Esophagus (tissue), 2 donors: ENCODE measurements around the gene WDR62. TPM values are rescaled to one million over a fixed set of nuclear protein-coding genes. Genes with fewer than 3 reads are reported as not detected.
A peak's percentile ranks its signal among the peaks of the same experiment; 100 is the strongest.

Experiments used
- H3K27ac ChIP-seq, 2 donors: one replicate each; pipeline ENCODE4 v1.5.1; 2013; ENCODE audit warnings: low read depth in 2 of 2, mild to moderate bottlenecking in 2 of 2, inconsistent platforms in 1 of 2, low read length in 1 of 2, moderate library complexity in 1 of 2
- H3K27me3 ChIP-seq, 2 donors: one replicate each; pipeline ENCODE4 v1.6.1; 2013; ENCODE audit warnings: low read length in 2 of 2, control low read depth in 1 of 2, mild to moderate bottlenecking in 1 of 2; ENCODE audit not compliant: insufficient read depth in 2 of 2, control insufficient read depth in 1 of 2
- H3K36me3 ChIP-seq, 2 donors: one replicate each; pipeline ENCODE4 v1.6.1; 2013; ENCODE audit warnings: low read length in 1 of 2; ENCODE audit not compliant: control insufficient read depth in 2 of 2, insufficient read depth in 2 of 2
- H3K4me1 ChIP-seq, 2 donors: one replicate each; pipeline ENCODE4 v1.6.1; 2013; ENCODE audit warnings: low read length in 1 of 2; ENCODE audit not compliant: control insufficient read depth in 2 of 2, insufficient read depth in 2 of 2
- H3K4me3 ChIP-seq, 2 donors: one replicate each; pipeline ENCODE4 v1.5.1; 2013; ENCODE audit warnings: low read length in 2 of 2, mild to moderate bottlenecking in 2 of 2, low read depth in 1 of 2, moderate library complexity in 1 of 2
- H3K9me3 ChIP-seq, 2 donors: one replicate each; pipeline ENCODE4 v1.6.1; 2013; ENCODE audit warnings: mild to moderate bottlenecking in 2 of 2, low read depth in 1 of 2, low read length in 1 of 2, moderate library complexity in 1 of 2; ENCODE audit not compliant: control insufficient read depth in 2 of 2, insufficient read depth in 1 of 2
- WGBS, 2 donors: extraction: QIAGEN DNeasy Blood & Tissue Kit; methylation state at CpG; one replicate each; pipeline ENCODE4 v1.1.7; 2013; 5-methylcytosine and 5-hydroxymethylcytosine counted together
- polyA plus RNA-seq, 2 donors: library from polyadenylated mRNA; stranded (reverse); fragments of 200-250 nt; gene quantifications; one replicate each; pipeline ENCODE4 v1.2.3, GENCODE V29; 2013
- donor health status: healthy with polysubstance abuse.
- donor health status: Bipolar disorder and iron deficiency.

WDR62 gene
- polyA plus RNA-seq, 2 donors: 2.1 to 2.7 TPM

- Histone ChIP-seq H3K27me3 (no peaks in the 10 kb centered on the region), H3K27ac (no peak overlapping the region), H3K4me1 (peaks cover 0 to 8% of the 10 kb centered on the region in 2 donors), H3K9me3 (no peaks in the 10 kb centered on the region), H3K4me3 (no peak overlapping the region), H3K36me3 (peaks cover 15 to 42% of the 10 kb centered on the region in 2 donors)
- 98 to 99% methylated on average over 6 of the region's 6 CpGs for WGBS, 2 donors
Observed at GRCh38 chr19:36144624-36145023, 89.9 kb downstream of the WDR62 start.

GRCh38 chr19:36149673-36150406 lies 95.1 kb downstream of the WDR62 start:
- Histone ChIP-seq H3K27me3 (no peaks in the 10 kb centered on the region), H3K27ac (peak overlapping the region; percentile 81 to 98), H3K4me1 (peaks cover 2 to 10% of the 10 kb centered on the region in 2 donors), H3K4me3 (peak overlapping the region in 1 of 2 donors; percentile 1), H3K9me3 (no peaks in the 10 kb centered on the region), H3K36me3 (peaks cover 9 to 41% of the 10 kb centered on the region in 2 donors)
- WGBS, 2 donors: 43 to 63% methylated on average over 13 of the region's 13 CpGs

GRCh38 chr19:36150586-36150985 lies 95.9 kb downstream of the WDR62 start:
- Histone ChIP-seq H3K4me3 (no peak overlapping the region), H3K36me3 (peaks cover 9 to 39% of the 10 kb centered on the region in 2 donors), H3K27ac (peak overlapping the region; percentile 81 to 98), H3K27me3 (no peaks in the 10 kb centered on the region), H3K9me3 (no peaks in the 10 kb centered on the region), H3K4me1 (peaks cover 2 to 10% of the 10 kb centered on the region in 2 donors)
- 52 to 54% methylated on average over 5 of the region's 5 CpGs for WGBS, 2 donors

GRCh38 chr19:36151144-36152018 lies 96.7 kb downstream of the WDR62 start:
- WGBS, 2 donors: 56 to 64% methylated on average over 45 to 47 of the region's 47 CpGs

GRCh38 chr19:36152019-36152351 lies 97.3 kb downstream of the WDR62 start:
- H3K27ac ChIP-seq: peak overlapping the region; percentile 81 to 98
- WGBS, 2 donors: 54 to 69% methylated on average over 16 of the region's 16 CpGs
- H3K4me3 ChIP-seq: peak overlapping the region; percentile 41 to 45
- H3K27me3 ChIP-seq: no peaks in the 10 kb centered on the region
- H3K9me3 ChIP-seq: no peaks in the 10 kb centered on the region
- peaks cover 2 to 10% of the 10 kb centered on the region in 2 donors for H3K4me1 ChIP-seq
- H3K36me3 ChIP-seq: peaks cover 3 to 25% of the 10 kb centered on the region in 2 donors

More at GRCh38 chr19:36151144-36152018, 96.7 kb downstream of the WDR62 start:
- H3K27me3 ChIP-seq: no peaks in the 10 kb centered on the region
- peaks cover 3 to 31% of the 10 kb centered on the region in 2 donors for H3K36me3 ChIP-seq
- peak overlapping the region; percentile 81 to 98 for H3K27ac ChIP-seq
- H3K4me1 ChIP-seq: peaks cover 2 to 10% of the 10 kb centered on the region in 2 donors
- H3K4me3 ChIP-seq: peak overlapping the region; percentile 41 to 45
- H3K9me3 ChIP-seq: no peaks in the 10 kb centered on the region

- peak within 1 kb of the TSS; percentile 41 to 45 for H3K4me3 ChIP-seq
- peaks cover 3 to 22% of the 10 kb centered on the region in 2 donors for H3K36me3 ChIP-seq
- H3K9me3 ChIP-seq: no peaks in the 10 kb centered on the region
- H3K27ac ChIP-seq: peak within 1 kb of the TSS; percentile 81 to 98
- no peaks in the 10 kb centered on the region for H3K27me3 ChIP-seq
- H3K4me1 ChIP-seq: peaks cover 2 to 10% of the 10 kb centered on the region in 2 donors
- 56 to 61% methylated on average over 39 to 40 of the region's 40 CpGs for WGBS, 2 donors
Observed at GRCh38 chr19:36152352-36153091, 97.8 kb downstream of the WDR62 start, which contains the start of gene COX7A1. Gene COX7A1 (minus strand): TSS chr19:36152447. CDS start chr19:36152407, 40 bp downstream.

- peaks cover 2 to 10% of the 10 kb centered on the region in 2 donors for H3K4me1 ChIP-seq
- H3K27ac ChIP-seq: peak overlapping the region; percentile 81 to 83
- H3K27me3 ChIP-seq: no peaks in the 10 kb centered on the region
- no peak overlapping the region for H3K4me3 ChIP-seq
- WGBS, 2 donors: 90 to 95% methylated on average over 10 of the region's 10 CpGs
- H3K9me3 ChIP-seq: no peaks in the 10 kb centered on the region
- H3K36me3 ChIP-seq: peaks cover 3 to 19% of the 10 kb centered on the region in 2 donors
Observed at GRCh38 chr19:36153126-36153525, 98.4 kb downstream of the WDR62 start.
